Omental fat pad (tissue), 4 donors: ENCODE measurements around the gene PAK2. TPM values are rescaled to one million over a fixed set of nuclear protein-coding genes. Genes with fewer than 3 reads are reported as not detected.

Experiments used
- small RNA-seq: library from RNA; depleted of rRNA; stranded (forward); fragments of <200 nt; gene quantifications from one replicate; pipeline ENCODE3, GENCODE V24; 2016
- total RNA-seq, 4 donors: library from RNA; depleted of rRNA; stranded (reverse); fragments of >200 nt; gene quantifications; one replicate each; pipeline ENCODE4 v1.1.0, GENCODE V29; 2016

PAK2 gene
- total RNA-seq, 4 donors from 2014 or later = 50.3 to 108 (median 81.0) TPM

Small RNAs within 50 kb of the gene (small RNA-seq; reads per million reads assigned to genes)
- not detected for gene RNU4-89P
- gene RNU6-42P = not detected
- not detected for gene RNU6-646P

Other genes starting within 250 kb of the PAK2 start
- gene RNF168, start 236.1 kb upstream of the PAK2 start, total RNA-seq = 10 to 100 TPM; 18.5 to 34.5 (median 20.2) TPM
- gene SMCO1, start 224.5 kb upstream of the PAK2 start, total RNA-seq = not detected
- gene WDR53, start 171.3 kb upstream of the PAK2 start, total RNA-seq = 1 to 10 TPM; 2.4 to 5.6 (median 3.5) TPM
- 10 to 100 TPM in 1 of 4 donors, 1 to 10 TPM in 3; 7.0 to 11.3 (median 7.1) TPM for gene FBXO45, start 171.2 kb upstream of the PAK2 start, total RNA-seq
- gene NRROS, start 100.2 kb upstream of the PAK2 start, total RNA-seq = 10 to 100 TPM in 3 of 4 donors, 1 to 10 TPM in 1; 4.3 to 21.0 (median 19.4) TPM
- 1 to 10 TPM in 2 of 4 donors, under 1 TPM in 2; 0.94 to 2.5 (median 1.2) TPM for gene CEP19, start 27.6 kb upstream of the PAK2 start, total RNA-seq
- gene PIGX, start 27.5 kb upstream of the PAK2 start, total RNA-seq = 10 to 100 TPM; 13.0 to 19.4 (median 15.6) TPM
- 10 to 100 TPM; 31.3 to 69.9 (median 41.3) TPM for gene SENP5, start 128.1 kb downstream of the PAK2 start, total RNA-seq
- 10 to 100 TPM; 33.3 to 63.3 (median 39.9) TPM for gene NCBP2, start 202.7 kb downstream of the PAK2 start, total RNA-seq
- gene PIGZ, start 229.0 kb downstream of the PAK2 start, total RNA-seq = 10 to 100 TPM in 1 of 4 donors, 1 to 10 TPM in 3; 5.5 to 10.2 (median 8.4) TPM